Pericardium fibroblast (primary cell): Measurements from ENCODE around the gene CTU1. TPM values are rescaled to one million over a fixed set of nuclear protein-coding genes. Genes with fewer than 3 reads are reported as not detected.

ENCODE experiments used
- total RNA-seq: library from RNA; depleted of rRNA; stranded (reverse); fragments of >200 nt; gene quantifications from 2 replicates; pipeline ENCODE4 v1.2.3, GENCODE V29; 2015

The CTU1 gene
- total RNA-seq, result 17.4 and 25.4 TPM in 2 replicates

DNA sequence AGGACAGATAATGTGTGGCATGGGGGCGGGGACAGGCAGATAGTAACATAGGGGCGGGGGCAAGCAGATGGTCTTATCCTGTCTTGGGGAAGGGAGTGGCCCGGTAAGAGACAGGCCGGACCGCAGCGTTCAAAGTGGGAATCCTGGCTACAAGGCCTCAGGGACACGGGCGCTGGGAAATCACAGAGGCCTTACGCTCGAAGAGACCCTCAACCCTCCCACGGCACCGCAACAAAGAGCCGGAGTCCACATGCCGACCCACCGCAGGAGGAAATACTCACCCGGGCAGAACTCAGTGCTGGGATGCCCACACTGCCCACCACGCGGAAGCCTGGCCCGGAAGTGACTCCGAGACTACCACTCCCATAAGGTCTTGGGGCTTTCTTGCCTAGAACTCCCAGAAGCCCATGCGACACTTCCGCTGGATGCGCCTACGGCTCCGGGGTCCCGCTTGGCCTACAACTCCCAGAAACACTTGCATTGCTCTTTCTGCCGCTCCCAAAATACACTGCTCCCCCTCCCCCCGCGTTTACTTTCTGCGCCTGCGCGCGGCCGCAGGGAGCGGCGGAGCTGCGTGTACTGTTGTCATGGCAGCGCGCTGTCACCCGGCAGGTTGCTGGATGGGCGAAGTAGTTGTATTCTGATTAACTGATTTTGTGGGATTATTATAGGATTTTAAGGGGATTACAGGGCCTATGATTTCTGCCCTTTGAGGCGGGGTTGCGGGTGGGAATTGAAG is at the start of gene CTU1:
TSS of gene CTU1 (minus strand) at position 344 of the 739 bp plus-strand sequence. CDS start 3,840 bp downstream, outside the sequence.

DNA sequence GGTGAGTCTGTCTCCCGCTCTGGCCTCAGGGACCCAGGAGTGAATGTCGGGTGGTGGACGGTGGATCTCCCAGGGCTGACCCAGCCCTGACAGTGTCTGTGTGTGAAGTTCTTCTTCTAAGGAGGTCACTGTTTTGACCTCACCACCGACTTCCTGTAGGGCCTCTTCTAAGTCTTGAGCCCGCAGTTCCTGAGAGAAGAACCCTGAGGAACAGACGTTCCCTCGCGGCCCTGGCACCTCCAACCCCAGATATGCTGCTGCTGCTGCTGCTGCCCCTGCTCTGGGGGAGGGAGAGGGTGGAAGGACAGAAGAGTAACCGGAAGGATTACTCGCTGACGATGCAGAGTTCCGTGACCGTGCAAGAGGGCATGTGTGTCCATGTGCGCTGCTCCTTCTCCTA is 33.9 kb upstream of the CTU1 start, which contains the start of gene SIGLEC7:
TSS of gene SIGLEC7 (plus strand) at position 183 of the 400 bp plus-strand sequence. CDS start at position 252, 69 bp downstream.

DNA sequence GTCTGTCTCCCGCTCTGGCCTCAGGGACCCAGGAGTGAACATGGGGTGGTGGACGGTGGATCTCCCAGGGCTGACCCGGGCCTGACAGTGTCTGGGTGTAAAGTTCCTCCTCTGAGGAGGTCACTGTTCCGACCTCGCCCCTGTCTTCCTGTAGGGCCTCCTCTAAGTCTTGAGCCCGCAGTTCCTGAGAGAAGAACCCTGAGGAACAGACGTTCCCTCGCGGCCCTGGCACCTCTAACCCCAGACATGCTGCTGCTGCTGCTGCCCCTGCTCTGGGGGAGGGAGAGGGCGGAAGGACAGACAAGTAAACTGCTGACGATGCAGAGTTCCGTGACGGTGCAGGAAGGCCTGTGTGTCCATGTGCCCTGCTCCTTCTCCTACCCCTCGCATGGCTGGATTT is 16.5 kb upstream of the CTU1 start, which contains the start of gene SIGLEC9:
TSS of gene SIGLEC9 (plus strand) at position 178 of the 400 bp plus-strand sequence. CDS start at position 247, 69 bp downstream.

DNA sequence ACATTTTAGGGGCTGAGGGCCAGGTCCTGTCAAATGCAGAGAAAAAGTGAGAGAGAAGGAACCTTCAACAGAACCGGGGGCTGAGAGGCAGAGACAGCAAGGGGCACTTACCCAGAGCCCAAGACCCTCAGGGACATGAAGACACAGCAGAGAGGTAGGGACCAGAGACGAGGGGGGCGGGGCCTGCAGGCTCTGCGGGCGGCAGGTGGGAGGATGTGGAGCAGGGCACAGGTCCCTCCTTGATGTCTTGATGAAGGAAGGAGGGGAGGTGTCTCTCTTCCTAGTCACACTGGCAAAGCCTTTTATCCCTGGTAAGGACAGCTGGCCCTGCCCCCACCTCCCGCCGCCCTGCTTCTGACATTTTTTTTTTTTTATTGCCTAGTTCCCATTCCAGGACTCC is 25.6 kb downstream of the CTU1 start, which contains the start of gene KLK14:
TSS of gene KLK14 (minus strand) at position 277 of the 400 bp plus-strand sequence. CDS start at position 4, 273 bp downstream.

DNA sequence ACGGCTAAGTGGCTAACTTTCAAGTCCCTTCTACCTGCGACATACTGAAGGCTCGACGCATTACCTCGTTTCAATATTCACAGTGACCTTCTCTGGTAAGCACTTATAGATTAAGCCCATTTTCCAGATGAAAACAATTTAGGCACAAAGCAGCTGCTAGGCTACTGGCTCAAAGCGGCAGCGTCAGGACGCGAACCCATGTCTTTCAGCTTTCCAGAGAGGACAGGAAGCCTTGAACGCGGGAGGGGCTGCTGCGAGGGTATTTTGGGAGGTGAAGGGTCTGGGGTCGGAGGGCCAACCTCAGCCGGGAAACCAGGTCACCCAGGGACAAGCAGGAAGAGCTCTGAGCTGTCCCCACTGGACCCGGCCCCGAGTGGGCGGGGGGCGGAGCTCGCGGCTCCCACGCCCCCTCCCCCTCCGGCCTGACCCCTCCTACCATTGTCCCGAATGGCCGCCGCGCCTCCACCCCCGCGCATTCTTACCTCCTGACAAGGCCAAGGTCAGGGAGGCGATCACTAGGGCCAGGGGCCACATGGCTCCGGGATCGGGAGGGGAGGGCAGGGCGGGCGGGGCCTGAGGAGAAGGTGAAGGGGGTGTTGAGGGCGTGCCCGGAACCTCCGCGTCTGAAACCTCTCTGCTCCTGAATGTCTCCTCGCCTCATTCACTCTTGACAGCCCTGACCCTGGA is 43.5 kb downstream of the CTU1 start, which contains the start of gene KLK13:
TSS of gene KLK13 (minus strand) at position 559 of the 687 bp plus-strand sequence. CDS start at position 534, 25 bp downstream.

Other genes with a start within 250 kb of the CTU1 start
- not detected in 2 replicates for gene KLK2, start 235.0 kb downstream of the CTU1 start, total RNA-seq
- gene KLK4, start 197.0 kb downstream of the CTU1 start, total RNA-seq, result not detected in 2 replicates
- not detected in 2 replicates for gene KLK5, start 155.4 kb downstream of the CTU1 start, total RNA-seq
- not detected in 2 replicates for gene KLK6, start 138.8 kb downstream of the CTU1 start, total RNA-seq
- not detected in 2 replicates for gene KLK7, start 124.5 kb downstream of the CTU1 start, total RNA-seq
- not detected in 2 replicates for gene KLK8, start 106.8 kb downstream of the CTU1 start, total RNA-seq
- 1.4 TPM in 1 of 2 replicates, not detected in the other for gene KLK10, start 88.7 kb downstream of the CTU1 start, total RNA-seq
- gene KLK11, start 81.8 kb downstream of the CTU1 start, total RNA-seq, result 0.93 TPM in 1 of 2 replicates, not detected in the other
- not detected in 2 replicates for gene KLK12, start 73.4 kb downstream of the CTU1 start, total RNA-seq
- not detected in 2 replicates for gene KLK13, start 43.3 kb downstream of the CTU1 start, total RNA-seq
- gene KLK14, start 25.5 kb downstream of the CTU1 start, total RNA-seq, result 0.12 TPM in 1 of 2 replicates, not detected in the other
- not detected in 2 replicates for gene SIGLEC9, start 16.5 kb upstream of the CTU1 start, total RNA-seq
- not detected in 2 replicates for gene SIGLEC7, start 33.9 kb upstream of the CTU1 start, total RNA-seq
- not detected in 2 replicates for gene CD33, start 116.7 kb upstream of the CTU1 start, total RNA-seq
- gene SIGLECL1, start 142.7 kb upstream of the CTU1 start, total RNA-seq, result not detected in 2 replicates
- 0.09 and 0.58 TPM in 2 replicates for gene IGLON5, start 203.2 kb upstream of the CTU1 start, total RNA-seq
- gene VSIG10L, start 233.7 kb upstream of the CTU1 start, total RNA-seq, result 0.35 and 2.0 TPM in 2 replicates